ENCODE results near the gene FGF19. TPM values are rescaled to one million over a fixed set of nuclear protein-coding genes. Genes with fewer than 3 reads are reported as not detected.

Gene FGF19
- total and polyA plus RNA-seq, 9 of the 15 experiments (the other 6 are each of a cell fraction or from before 2014, with no cell fraction given) = 0.11 TPM; not detected in 8

DNA sequence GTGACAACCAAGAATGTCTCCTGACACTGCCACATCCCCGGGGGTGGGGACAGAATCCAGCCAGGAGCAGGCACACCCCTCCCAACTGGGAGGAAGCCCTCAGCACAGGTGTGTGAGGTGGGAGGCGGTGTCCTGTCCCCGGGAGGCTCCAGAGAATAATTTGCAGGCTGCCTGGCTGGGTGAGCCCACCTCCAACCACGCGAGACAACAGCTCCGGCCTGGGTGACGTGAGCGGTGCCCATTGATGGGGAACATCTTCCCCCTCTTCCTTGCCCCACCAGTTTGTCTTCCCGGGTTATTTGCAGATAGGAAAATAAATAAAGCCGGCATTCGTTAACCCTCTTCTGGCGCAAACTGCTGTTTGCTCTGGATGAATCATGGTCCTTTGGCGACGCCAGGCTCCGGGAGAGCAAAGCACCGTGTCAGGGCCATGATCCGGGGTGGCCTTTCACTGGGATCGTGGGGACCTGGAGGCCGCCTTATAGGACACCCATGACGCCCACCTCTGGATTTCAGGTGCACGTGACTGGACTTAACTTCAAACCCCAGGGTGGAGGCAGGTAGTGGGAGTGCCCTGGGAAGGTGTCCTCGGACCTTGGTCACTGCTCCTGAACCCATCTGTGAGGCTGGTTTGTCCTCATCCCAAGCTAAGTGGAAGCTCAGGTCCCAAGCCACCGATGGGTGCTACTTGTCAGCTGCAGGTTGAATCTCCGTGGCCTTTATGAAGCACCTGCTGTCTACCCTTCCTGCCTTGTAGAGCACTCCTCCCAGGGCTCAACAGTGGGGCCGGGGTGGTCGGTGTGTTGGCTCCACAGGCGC lies 49.0 kb downstream of the FGF19 start:
- ATAC-seq (no peak), DNase-seq (ENCODE audit: extremely low read depth in 1 of 4, low spot score in 3 of 4) (no peak), FAIRE-seq (no peak)
- TF ChIP-seq, protein P1, sequence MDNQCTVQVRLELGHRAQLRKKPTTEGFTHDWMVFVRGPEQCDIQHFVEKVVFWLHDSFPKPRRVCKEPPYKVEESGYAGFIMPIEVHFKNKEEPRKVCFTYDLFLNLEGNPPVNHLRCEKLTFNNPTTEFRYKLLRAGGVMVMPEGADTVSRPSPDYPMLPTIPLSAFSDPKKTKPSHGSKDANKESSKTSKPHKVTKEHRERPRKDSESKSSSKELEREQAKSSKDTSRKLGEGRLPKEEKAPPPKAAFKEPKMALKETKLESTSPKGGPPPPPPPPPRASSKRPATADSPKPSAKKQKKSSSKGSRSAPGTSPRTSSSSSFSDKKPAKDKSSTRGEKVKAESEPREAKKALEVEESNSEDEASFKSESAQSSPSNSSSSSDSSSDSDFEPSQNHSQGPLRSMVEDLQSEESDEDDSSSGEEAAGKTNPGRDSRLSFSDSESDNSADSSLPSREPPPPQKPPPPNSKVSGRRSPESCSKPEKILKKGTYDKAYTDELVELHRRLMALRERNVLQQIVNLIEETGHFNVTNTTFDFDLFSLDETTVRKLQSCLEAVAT (IDR thresholded peaks at IDR 0.05) = no peak
- TF ChIP-seq PML (IDR thresholded peaks at IDR 0.05; ENCODE audit: low read length) = no peak
- TF ChIP-seq RBM14 (IDR thresholded peaks at IDR 0.05; ENCODE audit: borderline replicate concordance, insufficient read depth, low read depth, low read length) = no peak
- TF ChIP-seq ZNF134 (CRISPR knock-in tag; conservative IDR thresholded peaks at IDR 0.05) = no peak
- TF ChIP-seq NR1H2 (CRISPR knock-in tag; IDR thresholded peaks at IDR 0.05) = no peak
- no peak for TF ChIP-seq C11orf30 (IDR thresholded peaks at IDR 0.05; ENCODE audit: low read depth)
- no peak for TF ChIP-seq POLR3A (IDR thresholded peaks at IDR 0.05; ENCODE audit: borderline replicate concordance, extremely low read depth, insufficient read depth, insufficient read length)
- no peak for TF ChIP-seq ARNT (IDR thresholded peaks at IDR 0.05)
- no peak for TF ChIP-seq EHMT2 (IDR thresholded peaks at IDR 0.05)
- no peak for TF ChIP-seq PHF8 (IDR thresholded peaks at IDR 0.05; ENCODE audit: borderline replicate concordance, low read length)
- TF ChIP-seq DNMT1 (IDR thresholded peaks at IDR 0.05) = no peak
- no peak for TF ChIP-seq FOXJ2 (tag; IDR thresholded peaks at IDR 0.05)
- TF ChIP-seq STAG1 (CRISPR knock-in tag; IDR thresholded peaks at IDR 0.05; ENCODE audit: borderline replicate concordance) = no peak
- TF ChIP-seq NCOA4 (IDR thresholded peaks at IDR 0.05; ENCODE audit: partially characterized antibody) = no peak
- no peak for TF ChIP-seq ZNF3 (CRISPR knock-in tag; IDR thresholded peaks at IDR 0.05)
- no peak for TF ChIP-seq ELF1 (tag; IDR thresholded peaks at IDR 0.05)
- no peak for TF ChIP-seq RBM15 (IDR thresholded peaks at IDR 0.05; ENCODE audit: insufficient read depth, low read length)
- no peak for TF ChIP-seq FOXJ3 (CRISPR knock-in tag; IDR thresholded peaks at IDR 0.05)
- H3K79me2 ChIP-seq (ENCODE audit: control insufficient read depth, insufficient read depth, low read length) = no peaks in the 10 kb centered on the region
- H3K27ac ChIP-seq (ENCODE audit: extremely low read depth, low read depth, low read length) = no peak overlapping the region
- no peak overlapping the region for H3K4me2 ChIP-seq (ENCODE audit: insufficient read depth, low read length)
- CTCF ChIA-PET (ENCODE audit: low intra/inter-chr PET ratio) = no interaction called here
- H3K9me3 ChIP-seq (replicated peaks; ENCODE audit: control insufficient read depth, insufficient read depth, low read depth, low read length) = no peaks in the 10 kb centered on the region
- peaks cover 0 to 28% of the 10 kb centered on the region in 2 experiments; a peak in 2 of 5 replicates for H3K4me1 ChIP-seq (replicated peaks in 1 of 2; ENCODE audit: control insufficient read depth in 2 of 2, insufficient read depth in 2 of 2, low read length in 2 of 2)
- no peaks in the 10 kb centered on the region for H3K36me3 ChIP-seq (ENCODE audit: control insufficient read depth, insufficient read depth, low read length)
- no peak overlapping the region for H3K4me3 ChIP-seq
- H3K27me3 ChIP-seq (ENCODE audit: control insufficient read depth in 2 of 2, insufficient read depth in 2 of 2, low read length in 2 of 2) = peaks cover 0 to 11% of the 10 kb centered on the region in 2 experiments; a peak in 3 of 5 replicates
- POLR2A ChIA-PET = interaction anchor here (1.2 to 1.3 kb wide), 2 partner anchors 9 to 15 kb away, joined by 3 to 6 read pairs; no protein-coding TSS in a partner anchor
- in situ Hi-C loops (cut with MboI) = loop anchor here (25.0 kb wide), 2 partner anchors 818 to 1018 kb away; partner anchors contain the start of gene CPT1A
- BruUV-seq (replicated peaks) = no TSS peak
- H3K9me1 ChIP-seq (ENCODE audit: control insufficient read depth, insufficient read depth, low read length) = no peaks in the 10 kb centered on the region
- no peak overlapping the region for H2AFZ ChIP-seq (ENCODE audit: low read depth, low read length)
- WGBS (ENCODE audit: insufficient coverage, low coverage, missing lambda C conversion rate) = 38% methylated on average over 26 of the region's 27 CpGs
- H3K9ac ChIP-seq (ENCODE audit: insufficient read depth in 1 of 2, low read depth in 2 of 2, low read length in 2 of 2) = peak overlapping the region in 1 of 2 experiments; percentile 58; a peak in 2 of 4 replicates
- no peaks in the 10 kb centered on the region for H4K20me1 ChIP-seq (replicated peaks; ENCODE audit: control insufficient read depth, insufficient read depth, low read length)
- intact Hi-C loops (cut with micrococcal nuclease) = no loop called here
